Measurements from ENCODE around the gene DDX49. TPM values are rescaled to one million over a fixed set of nuclear protein-coding genes. Genes with fewer than 3 reads are reported as not detected.

DDX49 gene
- total and polyA plus RNA-seq, 8 donors, result 25.3 to 185 (median 53.5) TPM

DNA sequence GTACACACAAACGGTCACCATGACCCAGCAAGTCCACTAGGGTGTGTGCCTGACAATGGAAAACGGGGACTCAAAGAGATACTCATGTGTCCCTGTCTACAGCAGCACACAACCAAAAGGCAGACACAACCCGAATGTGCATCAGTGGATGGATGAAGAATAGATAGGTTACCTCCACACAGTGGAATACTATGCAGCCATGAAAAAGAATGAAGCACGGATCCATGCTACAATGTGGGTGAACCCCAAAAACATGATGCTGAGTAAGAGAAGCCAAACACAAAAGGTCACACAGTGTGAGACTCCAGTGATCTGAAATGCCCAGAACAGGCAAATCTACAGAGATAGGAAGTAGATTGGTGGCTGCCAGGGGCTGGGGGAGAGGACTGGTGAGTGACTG is 32.5 kb upstream of the DDX49 start:
- intact Hi-C loops (cut with DNase I; ENCODE audit: low total_unique reads), result no loop called here
- WGBS, 5 donors, result 87 to 93% (median 91%) methylated on average over 4 of the region's 4 CpGs

DNA sequence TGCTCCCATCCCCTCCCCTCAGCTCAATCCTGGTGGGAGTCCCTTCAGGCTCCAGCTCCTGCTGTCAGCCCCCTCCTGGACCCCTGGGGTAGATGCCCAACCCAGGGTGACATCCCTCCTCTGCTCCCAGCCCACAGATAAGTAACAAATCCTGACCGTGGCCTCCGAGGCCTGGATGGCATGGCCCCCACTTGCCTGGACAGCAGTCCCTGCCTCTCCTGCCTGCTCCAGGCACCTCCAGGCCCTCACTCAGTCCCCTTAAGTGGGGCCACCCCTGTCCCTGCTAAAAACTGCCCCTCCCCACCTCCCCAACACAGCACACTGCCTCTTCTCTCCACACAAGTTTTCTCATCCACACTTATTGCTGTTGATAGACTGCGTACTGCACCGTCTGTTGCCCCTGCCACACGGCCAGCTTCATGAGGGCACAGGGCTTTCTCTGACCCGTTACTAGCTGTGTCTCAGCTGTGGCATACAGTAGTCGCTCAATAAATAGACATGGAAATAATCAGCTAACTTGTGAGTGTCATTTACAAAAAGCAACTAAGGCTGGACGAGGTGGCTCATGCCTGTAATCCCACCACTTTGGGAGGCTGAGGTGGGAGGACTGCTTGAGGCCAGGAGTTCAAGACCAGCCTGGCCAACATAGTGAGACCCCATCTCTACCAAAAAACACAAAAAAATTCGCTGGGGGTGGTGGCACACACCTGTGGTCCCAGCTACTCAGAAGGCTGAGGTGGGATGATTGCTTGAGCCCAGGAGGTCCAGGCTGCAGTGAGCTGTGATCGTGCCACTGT is 29.4 kb upstream of the DDX49 start:
- no peak overlapping the region for H3K4me3 ChIP-seq
- no peak for DNase-seq
- H3K27me3 ChIP-seq, result peaks cover 5 to 28% (median 19%) of the 10 kb centered on the region in 3 donors
- no peaks in the 10 kb centered on the region for H3K36me3 ChIP-seq
- 72 to 81% (median 76%) methylated on average over 10 of the region's 10 CpGs for WGBS, 5 donors
- intact Hi-C loops (cut with DNase I; ENCODE audit: low total_unique reads), result no loop called here
- peaks cover 4 to 18% (median 15%) of the 10 kb centered on the region in 4 donors for H3K4me1 ChIP-seq
- H3K27ac ChIP-seq, result no peak overlapping the region
- TF ChIP-seq, protein P1, sequence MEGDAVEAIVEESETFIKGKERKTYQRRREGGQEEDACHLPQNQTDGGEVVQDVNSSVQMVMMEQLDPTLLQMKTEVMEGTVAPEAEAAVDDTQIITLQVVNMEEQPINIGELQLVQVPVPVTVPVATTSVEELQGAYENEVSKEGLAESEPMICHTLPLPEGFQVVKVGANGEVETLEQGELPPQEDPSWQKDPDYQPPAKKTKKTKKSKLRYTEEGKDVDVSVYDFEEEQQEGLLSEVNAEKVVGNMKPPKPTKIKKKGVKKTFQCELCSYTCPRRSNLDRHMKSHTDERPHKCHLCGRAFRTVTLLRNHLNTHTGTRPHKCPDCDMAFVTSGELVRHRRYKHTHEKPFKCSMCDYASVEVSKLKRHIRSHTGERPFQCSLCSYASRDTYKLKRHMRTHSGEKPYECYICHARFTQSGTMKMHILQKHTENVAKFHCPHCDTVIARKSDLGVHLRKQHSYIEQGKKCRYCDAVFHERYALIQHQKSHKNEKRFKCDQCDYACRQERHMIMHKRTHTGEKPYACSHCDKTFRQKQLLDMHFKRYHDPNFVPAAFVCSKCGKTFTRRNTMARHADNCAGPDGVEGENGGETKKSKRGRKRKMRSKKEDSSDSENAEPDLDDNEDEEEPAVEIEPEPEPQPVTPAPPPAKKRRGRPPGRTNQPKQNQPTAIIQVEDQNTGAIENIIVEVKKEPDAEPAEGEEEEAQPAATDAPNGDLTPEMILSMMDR (IDR thresholded peaks at IDR 0.05), result no peak
- TF ChIP-seq POLR2AphosphoS5 (IDR thresholded peaks at IDR 0.05) (no peak), POLR2A (IDR thresholded peaks at IDR 0.05) (no peak), EP300 (IDR thresholded peaks at IDR 0.05) (no peak)
- no peaks in the 10 kb centered on the region for H3K9me3 ChIP-seq

More for the DNA sequence above, 32.5 kb upstream of the DDX49 start:
- TF ChIP-seq POLR2A (IDR thresholded peaks at IDR 0.05), result no peak
- TF ChIP-seq EP300 (IDR thresholded peaks at IDR 0.05), result no peak
- TF ChIP-seq, protein P1 (IDR thresholded peaks at IDR 0.05), result no peak
- no peak for TF ChIP-seq POLR2AphosphoS5 (IDR thresholded peaks at IDR 0.05)
- H3K4me1 ChIP-seq, result peaks cover 0 to 4% (median 0%) of the 10 kb centered on the region in 4 donors
- H3K36me3 ChIP-seq, result no peaks in the 10 kb centered on the region
- H3K27ac ChIP-seq, result no peak overlapping the region
- DNase-seq, result no peak
- no peak overlapping the region for H3K4me3 ChIP-seq
- no peaks in the 10 kb centered on the region for H3K27me3 ChIP-seq
- H3K9me3 ChIP-seq, result no peaks in the 10 kb centered on the region

DNA sequence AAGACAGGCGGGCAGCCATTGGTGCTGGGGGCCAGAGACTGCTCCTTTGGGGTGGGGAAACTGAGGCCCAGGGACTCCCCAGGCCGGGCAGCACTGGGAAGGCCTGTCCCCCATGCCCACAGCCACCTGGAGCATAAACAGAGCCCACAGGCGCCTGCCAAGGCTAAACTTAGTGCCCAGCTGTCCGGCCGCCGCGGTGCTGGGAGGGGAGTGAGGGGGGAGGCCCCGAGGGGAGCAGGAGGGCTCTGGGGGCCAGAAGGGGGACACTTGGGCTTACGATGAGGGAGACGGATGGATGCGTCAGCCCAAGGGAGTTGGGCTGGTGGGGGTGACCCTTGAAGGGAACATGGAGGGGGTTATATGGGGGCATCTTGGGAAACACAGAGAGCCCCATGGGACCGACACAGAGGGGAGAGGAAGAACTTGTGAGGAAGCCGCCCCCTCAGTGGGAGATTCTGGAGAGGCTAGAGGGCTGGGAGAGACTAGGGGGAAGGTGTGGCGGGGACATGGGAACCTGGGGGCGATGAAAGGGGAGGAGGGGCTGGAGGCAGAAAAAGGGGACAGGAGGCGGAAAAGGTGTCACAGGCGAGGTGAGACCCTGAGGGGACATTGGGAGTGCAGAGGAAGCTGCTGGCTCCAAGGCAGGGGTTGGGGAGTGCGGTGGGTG is 25.8 kb upstream of the DDX49 start:
- peaks cover 13 to 43% (median 27%) of the 10 kb centered on the region in 4 donors for H3K4me1 ChIP-seq
- no peak overlapping the region for H3K27ac ChIP-seq
- WGBS, 5 donors, result 44 to 60% (median 47%) methylated on average over 17 to 18 of the region's 18 CpGs
- intact Hi-C loops (cut with DNase I; ENCODE audit: low total_unique reads), result no loop called here
- no peak overlapping the region for H3K4me3 ChIP-seq
- H3K9me3 ChIP-seq, result no peaks in the 10 kb centered on the region
- peaks cover 5 to 50% (median 34%) of the 10 kb centered on the region in 3 donors for H3K27me3 ChIP-seq
- TF ChIP-seq POLR2AphosphoS5 (IDR thresholded peaks at IDR 0.05) (no peak), EP300 (IDR thresholded peaks at IDR 0.05) (no peak), POLR2A (IDR thresholded peaks at IDR 0.05) (no peak)
- TF ChIP-seq, protein P1 (IDR thresholded peaks at IDR 0.05), result no peak
- peaks cover 0 to 6% (median under 1%) of the 10 kb centered on the region in 4 donors for H3K36me3 ChIP-seq
- DNase-seq, result no peak

DNA sequence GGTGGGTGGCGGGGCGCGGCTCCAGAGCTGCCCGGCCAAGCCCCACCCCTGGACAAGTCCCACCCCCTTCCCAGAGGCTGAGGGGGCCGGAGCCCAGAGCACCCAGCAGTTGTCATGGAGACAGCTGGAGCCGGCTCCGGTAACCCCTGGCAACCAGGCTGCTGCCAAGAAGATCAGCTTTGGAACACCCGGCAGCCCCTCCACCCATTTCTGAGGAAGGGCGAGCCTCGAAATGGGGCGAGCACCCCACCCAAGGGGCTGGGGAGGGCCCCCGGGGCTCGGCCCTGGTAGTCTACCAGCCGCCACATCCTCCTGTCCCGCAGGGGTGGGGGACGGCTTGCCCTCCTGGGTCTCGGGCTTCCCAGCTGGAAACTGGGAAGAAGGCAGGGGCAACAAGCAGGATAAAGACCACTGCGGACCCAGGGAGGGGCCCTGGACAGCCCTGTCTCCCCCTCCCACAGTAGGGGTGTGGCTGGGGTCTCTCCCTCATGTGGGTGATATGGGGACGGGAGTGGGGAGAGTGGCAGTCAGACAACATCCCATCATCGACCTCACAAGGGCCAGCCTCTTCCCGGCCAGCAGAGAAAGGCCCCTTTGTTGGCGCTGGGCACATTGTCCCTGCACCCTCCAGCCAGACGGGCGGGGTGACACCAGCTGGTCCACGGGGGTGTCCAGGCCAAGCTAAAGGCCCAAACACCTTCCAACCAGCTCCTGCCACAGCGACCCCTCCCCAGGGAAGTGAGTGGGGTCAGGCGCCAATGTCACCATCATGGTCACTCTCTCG is 25.1 kb upstream of the DDX49 start:
- intact Hi-C loops (cut with DNase I; ENCODE audit: low total_unique reads), result no loop called here
- peak overlapping the region in 3 of 4 donors; percentile 41 to 50 (median 45) for H3K4me3 ChIP-seq
- TF ChIP-seq POLR2AphosphoS5 (IDR thresholded peaks at IDR 0.05) (no peak), POLR2A (IDR thresholded peaks at IDR 0.05) (no peak), EP300 (IDR thresholded peaks at IDR 0.05) (no peak)
- TF ChIP-seq, protein P1 (IDR thresholded peaks at IDR 0.05), result no peak
- H3K27ac ChIP-seq, result peak overlapping the region in 2 of 5 donors; percentile 51
- peaks cover 13 to 48% (median 27%) of the 10 kb centered on the region in 4 donors for H3K4me1 ChIP-seq
- peaks cover 0 to 13% (median 8%) of the 10 kb centered on the region in 4 donors for H3K36me3 ChIP-seq
- peak in 1 of 2 donors; percentile 91 for DNase-seq
- peaks cover 5 to 50% (median 34%) of the 10 kb centered on the region in 3 donors for H3K27me3 ChIP-seq
- WGBS, 5 donors, result 4 to 11% (median 7%) methylated on average over 15 to 28 of the region's 28 CpGs; no CpG with 5 or more reads in 1 of the 5 donors
- no peaks in the 10 kb centered on the region for H3K9me3 ChIP-seq

Data from stomach (tissue), 9 donors.